IMR-90 (cell line): Measurements from ENCODE around the gene CEBPE. TPM values are rescaled to one million over a fixed set of nuclear protein-coding genes. Genes with fewer than 3 reads are reported as not detected.

Experiments
- ATAC-seq: fragments of 200-7000 bp; cut with Tn5 transposase; 2 replicates; pipeline ENCODE4 v1.9.1; 2020; ENCODE audit warnings: low read depth, mild to moderate bottlenecking, moderate library complexity
- BruUV-seq: library from RNA; stranded (reverse); fragments of 400-500 nt; replicated peaks from 2 replicates; lab custom pipeline; 2021; lab: Mats Ljungman, UMichigan
- CTCF ChIA-PET: fragments of 300-600 bp; formaldehyde crosslinking; extraction: SDS; loops from one replicate; lab custom pipeline; 2021; ENCODE audit warnings: antibody characterized with exemption; lab: Yijun Ruan, JAX
- POLR2A ChIA-PET: fragments of 300-600 bp; sonication (Branson Sonifier 250); formaldehyde crosslinking; loops from one replicate; lab custom pipeline; 2022; ENCODE audit warnings: antibody characterized with exemption; ENCODE audit not compliant: unreplicated experiment; lab: Charles Lee
- DNase-seq: peaks from one replicate; pipeline ENCODE4 v3.0.0; 2013
- H2AFZ ChIP-seq: replicated peaks from 2 replicates; pipeline ENCODE3; 2013; ENCODE audit warnings: low read length, mild to moderate bottlenecking; ENCODE audit not compliant: poor library complexity
- H2AK5ac ChIP-seq: 2 replicates; pipeline ENCODE4 v1.6.1; 2013; ENCODE audit warnings: low read depth, low read length, inconsistent platforms
- H2AK9ac ChIP-seq: replicated peaks from 2 replicates; pipeline ENCODE3; 2013; ENCODE audit warnings: mild to moderate bottlenecking, low read depth, low read length, moderate library complexity; ENCODE audit not compliant: poor library complexity
- H2BK120ac ChIP-seq: 2 replicates; pipeline ENCODE4 v1.6.1; 2013; ENCODE audit warnings: low read depth, low read length, inconsistent platforms
- H2BK15ac ChIP-seq: 3 replicates; pipeline ENCODE4 v1.6.1; 2013; ENCODE audit warnings: low read depth, low read length, inconsistent platforms
- H2BK20ac ChIP-seq: 2 replicates; pipeline ENCODE4 v1.6.1; 2013; ENCODE audit warnings: low read depth, mild to moderate bottlenecking, inconsistent platforms, low read length, moderate library complexity
- H2BK5ac ChIP-seq: 2 replicates; pipeline ENCODE4 v1.6.1; 2013; ENCODE audit warnings: mild to moderate bottlenecking, low read depth, low read length, inconsistent platforms; ENCODE audit not compliant: poor library complexity, severe bottlenecking
- H3K14ac ChIP-seq: replicated peaks from 2 replicates; pipeline ENCODE4 v1.6.1; 2013; ENCODE audit warnings: low read depth, low read length, inconsistent platforms
- H3K18ac ChIP-seq: 2 replicates; pipeline ENCODE4 v1.6.1; 2013; ENCODE audit warnings: low read depth, low read length, control low read depth
- H3K23ac ChIP-seq: 2 replicates; pipeline ENCODE4 v1.6.1; 2013; ENCODE audit warnings: low read depth, low read length, inconsistent platforms
- H3K27ac ChIP-seq: 2 replicates; pipeline ENCODE4 v1.5.1; 2013; ENCODE audit warnings: mild to moderate bottlenecking, control low read depth, low read length; ENCODE audit not compliant: insufficient read depth
- H3K27me3 ChIP-seq: 2 replicates; pipeline ENCODE4 v1.6.1; 2013; ENCODE audit warnings: low read length; ENCODE audit not compliant: control insufficient read depth, insufficient read depth
- H3K36me3 ChIP-seq: 2 replicates; pipeline ENCODE4 v1.6.1; 2013; ENCODE audit warnings: low read length, mixed read lengths; ENCODE audit not compliant: control insufficient read depth, insufficient read depth
- H3K4ac ChIP-seq: 2 replicates; pipeline ENCODE4 v1.6.1; 2013; ENCODE audit warnings: low read depth, low read length, inconsistent platforms
- H3K4me1 ChIP-seq: 2 replicates; pipeline ENCODE4 v1.6.1; 2013; ENCODE audit warnings: low read length, mixed read lengths; ENCODE audit not compliant: control insufficient read depth, insufficient read depth
- H3K4me2 ChIP-seq: 2 replicates; pipeline ENCODE4 v1.6.1; 2013; ENCODE audit warnings: low read depth, mild to moderate bottlenecking, control low read depth, low read length, moderate library complexity
- H3K4me3 ChIP-seq: 2 replicates; pipeline ENCODE4 v1.5.1; 2013; ENCODE audit warnings: low read depth, mild to moderate bottlenecking, control low read depth, low read length, moderate library complexity; ENCODE audit not compliant: insufficient read depth
- H3K56ac ChIP-seq: 2 replicates; pipeline ENCODE4 v1.6.1; 2013; ENCODE audit warnings: low read length, inconsistent platforms; ENCODE audit not compliant: insufficient read depth; ENCODE audit errors: extremely low read depth
- H3K79me1 ChIP-seq, 2 experiments: 2 replicates each; pipeline ENCODE4 v1.6.1; 2013; ENCODE audit warnings: low read length in 2 of 2, inconsistent platforms in 1 of 2, low read depth in 1 of 2
- H3K9ac ChIP-seq: 2 replicates; pipeline ENCODE4 v1.6.1; 2013; ENCODE audit warnings: low read depth, low read length, control low read depth
- H3K9me1 ChIP-seq: 2 replicates; pipeline ENCODE4 v1.6.1; 2013; ENCODE audit warnings: low read length, inconsistent platforms; ENCODE audit not compliant: insufficient read depth
- H3K9me3 ChIP-seq: 2 replicates; pipeline ENCODE4 v1.6.1; 2013; ENCODE audit warnings: low read length; ENCODE audit not compliant: control insufficient read depth, insufficient read depth
- H4K20me1 ChIP-seq: 2 replicates; pipeline ENCODE4 v1.6.1; 2013; ENCODE audit warnings: low read length, inconsistent platforms; ENCODE audit not compliant: insufficient read depth
- H4K5ac ChIP-seq: 2 replicates; pipeline ENCODE4 v1.6.1; 2013; ENCODE audit warnings: mild to moderate bottlenecking, low read depth, low read length, control low read depth
- H4K8ac ChIP-seq, 2 experiments: 2 replicates each; pipeline ENCODE4 v1.6.1; 2013; ENCODE audit warnings: low read depth in 2 of 2, low read length in 2 of 2, control low read depth in 1 of 2, inconsistent platforms in 1 of 2
- H4K91ac ChIP-seq: 2 replicates; pipeline ENCODE4 v1.6.1; 2013; ENCODE audit warnings: low read depth, low read length, inconsistent platforms; ENCODE audit not compliant: insufficient read depth
- CEBPB ChIP-seq: IDR thresholded peaks from 2 replicates; pipeline ENCODE4 v1.6.1; 2012; ENCODE audit warnings: low read depth, low read length, improper control_type of control experiment
- CHD1 ChIP-seq: IDR thresholded peaks from 2 replicates; pipeline ENCODE4 v1.6.1; 2012; ENCODE audit warnings: low read depth, low read length, improper control_type of control experiment
- FOS ChIP-seq: fragments of 150-350 bp; IDR thresholded peaks from 2 replicates; pipeline ENCODE4 v1.6.1; 2016; ENCODE audit warnings: low read depth, low read length
- MAFK ChIP-seq: IDR thresholded peaks from 2 replicates; pipeline ENCODE4 v1.6.1; 2012; ENCODE audit warnings: low read depth, low read length, improper control_type of control experiment
- MAZ ChIP-seq: IDR thresholded peaks from 2 replicates; pipeline ENCODE4 v1.6.1; 2012; ENCODE audit warnings: low read depth, mild to moderate bottlenecking, low read length, improper control_type of control experiment, moderate library complexity, borderline replicate concordance
- MXI1 ChIP-seq: IDR thresholded peaks from 2 replicates; pipeline ENCODE4 v1.6.1; 2012; ENCODE audit warnings: low read depth, mild to moderate bottlenecking, low read length, moderate library complexity, borderline replicate concordance
- NFE2L2 ChIP-seq: fragments of 150-350 bp; IDR thresholded peaks from 2 replicates; pipeline ENCODE4 v1.6.1; 2016; ENCODE audit warnings: low read depth, mild to moderate bottlenecking, low read length
- POLR2A ChIP-seq: IDR thresholded peaks from 2 replicates; pipeline ENCODE4 v1.6.1; 2012; ENCODE audit warnings: mild to moderate bottlenecking, low read depth, low read length
- RAD21 ChIP-seq: IDR thresholded peaks from 2 replicates; pipeline ENCODE4 v1.6.1; 2012; ENCODE audit warnings: low read length, improper control_type of control experiment
- RFX5 ChIP-seq: IDR thresholded peaks from 2 replicates; pipeline ENCODE4 v1.8.0; 2012; ENCODE audit warnings: low read depth, mild to moderate bottlenecking, low read length, moderate library complexity
- WGBS, 2 experiments: methylation state at CpG; one replicate each; pipeline versions ENCODE4 v1.1.5 to v1.1.7; 2013; ENCODE audit warnings: missing lambda C conversion rate in 2 of 2; ENCODE audit not compliant: insufficient read length in 1 of 2; ENCODE audit errors: extremely low coverage in 2 of 2; 5-methylcytosine and 5-hydroxymethylcytosine counted together
- dilution Hi-C: fragments of 300-500 bp; cut with HindIII; formaldehyde crosslinking; loops from one replicate; pipeline ENCODE4 v1.14.3; 2018; ENCODE audit warnings: low sequenced_read_pairs; ENCODE audit not compliant: unreplicated experiment
- in situ Hi-C: fragments of 300-500 bp; cut with MboI; formaldehyde crosslinking; loops from 3 replicates; pipeline ENCODE4 v1.14.3; 2019; ENCODE audit warnings: low sequenced_read_pairs, inconsistent platforms, mixed read lengths
- intact Hi-C: fragments of 100-400 bp; cut with micrococcal nuclease; formaldehyde crosslinking; loops from 2 replicates; pipeline ENCODE4 v1.10.0; 2022
- polyA plus RNA-seq, 3 experiments: library from polyadenylated mRNA; depleted of rRNA; stranded (reverse); fragments of >200 nt; gene quantifications; 2 replicates each; pipeline ENCODE4 v1.2.3, GENCODE V29; 2012; ENCODE audit warnings: low replicate concordance in 1 of 3
- total RNA-seq: library from RNA; depleted of rRNA; stranded (reverse); fragments of >200 nt; gene quantifications from 2 replicates; pipeline ENCODE4 v1.2.3, GENCODE V29; 2012
- TF ChIP-seq, protein P1 (sequence below): fragments of 150-350 bp; IDR thresholded peaks from 2 replicates; pipeline ENCODE4 v1.6.1; 2016; ENCODE audit warnings: low read depth, mild to moderate bottlenecking, low read length, moderate library complexity, borderline replicate concordance

The CEBPE gene
- total and polyA plus RNA-seq, 2 of the 4 experiments (the other 2 are of a cell fraction) = 0.05 TPM; not detected in 1

DNA sequence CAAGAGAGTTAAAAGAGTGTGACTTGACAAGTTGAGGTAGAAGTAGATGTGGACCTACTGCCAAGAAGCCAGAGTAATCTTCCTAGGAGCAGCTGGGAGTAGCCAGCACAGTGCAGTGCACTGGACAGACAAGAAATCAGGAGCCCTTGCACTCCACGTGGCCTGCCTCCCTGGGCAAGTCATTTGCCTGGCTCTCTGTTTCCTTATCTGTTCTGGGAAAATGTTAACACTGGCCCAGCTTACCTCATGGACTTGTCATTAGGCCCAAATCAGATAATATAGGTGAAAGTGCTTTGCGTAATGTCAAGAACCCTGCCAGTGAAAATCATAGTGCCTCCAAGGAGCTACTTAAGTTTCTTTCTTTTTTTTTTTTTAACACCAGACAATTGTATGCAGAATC, 45.2 kb upstream of the CEBPE start:
- no CpG with 5 or more reads among the region's 2 CpGs for WGBS, 2 experiments
- H2AK9ac ChIP-seq = no peak overlapping the region
- CTCF ChIA-PET = interaction anchor here (0.6 to 1.1 kb wide), 2 partner anchors 9 to 44 kb away, joined by 3 read pairs; no protein-coding TSS in a partner anchor

More for the DNA sequence above, 45.2 kb upstream of the CEBPE start:
- H4K8ac ChIP-seq = no peak overlapping the region
- no peaks in the 10 kb centered on the region for H3K9me3 ChIP-seq
- H3K27ac ChIP-seq = no peak overlapping the region
- H2AK5ac ChIP-seq = no peak overlapping the region
- DNase-seq = no peak
- H4K91ac ChIP-seq = no peak overlapping the region
- H3K4ac ChIP-seq = no peak overlapping the region
- BruUV-seq = no TSS peak
- H3K14ac ChIP-seq = no peak overlapping the region
- POLR2A ChIA-PET = no interaction called here
- H2AFZ ChIP-seq = no peak overlapping the region
- no peak overlapping the region for H2BK20ac ChIP-seq
- intact Hi-C loops (no loop called here), in situ Hi-C loops (no loop called here), dilution Hi-C loops (no loop called here)
- no peak overlapping the region for H3K9ac ChIP-seq
- no peak overlapping the region for H3K4me3 ChIP-seq
- no peak overlapping the region for H3K4me2 ChIP-seq
- no peaks in the 10 kb centered on the region for H3K79me1 ChIP-seq
- TF ChIP-seq FOS (no peak), MXI1 (no peak), NFE2L2 (no peak), MAZ (no peak), POLR2A (no peak), RAD21 (no peak), RFX5 (no peak), CEBPB (no peak), CHD1 (no peak), MAFK (no peak)
- TF ChIP-seq, protein P1, sequence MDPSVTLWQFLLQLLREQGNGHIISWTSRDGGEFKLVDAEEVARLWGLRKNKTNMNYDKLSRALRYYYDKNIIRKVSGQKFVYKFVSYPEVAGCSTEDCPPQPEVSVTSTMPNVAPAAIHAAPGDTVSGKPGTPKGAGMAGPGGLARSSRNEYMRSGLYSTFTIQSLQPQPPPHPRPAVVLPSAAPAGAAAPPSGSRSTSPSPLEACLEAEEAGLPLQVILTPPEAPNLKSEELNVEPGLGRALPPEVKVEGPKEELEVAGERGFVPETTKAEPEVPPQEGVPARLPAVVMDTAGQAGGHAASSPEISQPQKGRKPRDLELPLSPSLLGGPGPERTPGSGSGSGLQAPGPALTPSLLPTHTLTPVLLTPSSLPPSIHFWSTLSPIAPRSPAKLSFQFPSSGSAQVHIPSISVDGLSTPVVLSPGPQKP = no peak
- H4K5ac ChIP-seq = no peak overlapping the region
- H3K56ac ChIP-seq = no peak overlapping the region
- H3K9me1 ChIP-seq = no peaks in the 10 kb centered on the region
- H4K20me1 ChIP-seq = no peaks in the 10 kb centered on the region
- H2BK120ac ChIP-seq = no peak overlapping the region
- H3K18ac ChIP-seq = no peak overlapping the region
- no peak for ATAC-seq
- no peak overlapping the region for H2BK15ac ChIP-seq
- no peaks in the 10 kb centered on the region for H3K36me3 ChIP-seq
- H2BK5ac ChIP-seq = no peak overlapping the region
- peaks cover 3% of the 10 kb centered on the region; the same call in 1 of the 2 replicates for H3K4me1 ChIP-seq
- no peak overlapping the region for H3K23ac ChIP-seq
- H3K27me3 ChIP-seq = peaks cover 39% of the 10 kb centered on the region
